ENCODE results near the gene BTBD7.

BTBD7 gene

DNA sequence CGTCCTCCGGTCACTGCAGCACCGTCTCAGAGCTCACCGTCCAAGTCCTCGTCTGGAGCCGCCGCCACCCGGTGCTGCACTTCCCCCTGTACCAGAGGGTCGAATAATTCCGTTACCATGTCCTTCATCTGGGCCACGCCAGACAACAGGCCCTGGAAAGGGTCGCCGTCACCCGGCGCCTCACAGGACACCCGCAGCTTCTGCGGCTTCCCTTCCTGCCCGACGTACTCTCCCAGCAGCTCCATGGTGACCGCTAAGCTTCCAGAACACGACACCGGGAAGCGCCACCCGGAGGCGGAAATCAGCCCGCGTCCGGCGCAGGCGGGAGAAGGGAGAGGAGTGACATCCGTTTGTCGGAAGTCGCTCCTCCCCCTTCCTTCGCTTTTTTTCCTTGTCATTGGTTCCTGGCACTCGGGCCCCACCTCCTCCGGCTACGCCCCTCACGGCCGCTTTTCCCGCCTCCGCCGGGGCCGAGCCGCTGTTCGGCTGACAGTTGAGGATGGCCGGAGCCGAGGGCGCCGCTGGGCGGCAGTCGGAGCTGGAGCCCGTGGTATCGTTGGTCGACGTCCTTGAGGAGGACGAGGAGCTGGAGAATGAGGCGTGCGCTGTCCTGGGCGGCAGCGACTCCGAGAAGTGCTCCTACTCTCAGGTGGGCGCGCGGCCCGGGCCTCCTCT, 125.9 kb downstream of the BTBD7 start, which contains the start of the genes GON7 and UBR7:
GON7 (minus strand) TSS at position 273 of the 675 bp plus-strand sequence; CDS start at position 245, 28 bp downstream.
UBR7 (plus strand) TSS at position 464 of the 675 bp plus-strand sequence; CDS start at position 500, 36 bp downstream.
- peak within 1 kb of the TSS; percentile 75 for H3K27ac ChIP-seq (ENCODE audit: insufficient read depth, low read length, poor library complexity, severe bottlenecking)
- peaks cover 17% of the 10 kb centered on the region for H3K4me1 ChIP-seq (ENCODE audit: control insufficient read depth, insufficient read depth, low read length, poor library complexity, severe bottlenecking)
- peak; percentile 77 to 86 (median 83) for DNase-seq
- H3K9me3 ChIP-seq (ENCODE audit: control insufficient read depth, low read length) = no peaks in the 10 kb centered on the region
- peak within 1 kb of the TSS; percentile 89 for H3K4me3 ChIP-seq (ENCODE audit: insufficient read depth, low read depth, low read length, poor library complexity, severe bottlenecking)
- no peaks in the 10 kb centered on the region for H3K27me3 ChIP-seq (replicated peaks; ENCODE audit: control insufficient read depth, insufficient read depth, low read length, poor library complexity, severe bottlenecking)
- peaks cover under 1% of the 10 kb centered on the region for H3K36me3 ChIP-seq (ENCODE audit: control insufficient read depth, insufficient read depth, low read length)

DNA sequence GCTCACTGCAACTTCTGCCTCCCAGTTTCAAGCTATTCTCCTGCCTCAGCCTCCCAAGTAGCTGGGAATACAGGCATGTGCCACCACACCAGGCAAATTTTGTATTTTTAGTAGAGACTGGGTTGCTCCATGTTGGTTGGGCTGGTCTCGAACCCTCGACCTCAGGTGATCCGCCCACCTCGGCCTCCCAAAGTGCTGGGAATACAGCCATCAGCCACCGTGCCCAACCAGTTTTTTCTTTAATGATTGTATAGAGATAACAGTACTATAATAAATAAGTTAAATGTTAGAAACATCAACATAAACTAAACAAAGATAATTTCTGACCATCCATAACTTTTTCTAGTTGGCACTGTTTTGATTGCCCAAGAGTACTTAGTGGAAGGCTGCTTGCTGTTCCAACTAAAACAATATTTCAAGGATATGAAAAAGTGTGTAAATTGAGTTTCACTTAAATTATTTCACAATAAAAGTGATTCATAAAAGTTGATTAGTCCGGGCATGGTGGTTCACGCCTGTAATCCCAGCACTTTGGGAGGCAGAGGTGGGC, 131.6 kb downstream of the BTBD7 start:
- DNase-seq = no peak
- Histone ChIP-seq H3K9me3 (ENCODE audit: control insufficient read depth, low read length) (no peaks in the 10 kb centered on the region), H3K27ac (ENCODE audit: insufficient read depth, low read length, poor library complexity, severe bottlenecking) (no peak overlapping the region), H3K36me3 (ENCODE audit: control insufficient read depth, insufficient read depth, low read length) (no peaks in the 10 kb centered on the region), H3K4me1 (ENCODE audit: control insufficient read depth, insufficient read depth, low read length, poor library complexity, severe bottlenecking) (peaks cover 9% of the 10 kb centered on the region), H3K4me3 (ENCODE audit: insufficient read depth, low read depth, low read length, poor library complexity, severe bottlenecking) (no peak overlapping the region), H3K27me3 (replicated peaks; ENCODE audit: control insufficient read depth, insufficient read depth, low read length, poor library complexity, severe bottlenecking) (no peaks in the 10 kb centered on the region)

DNA sequence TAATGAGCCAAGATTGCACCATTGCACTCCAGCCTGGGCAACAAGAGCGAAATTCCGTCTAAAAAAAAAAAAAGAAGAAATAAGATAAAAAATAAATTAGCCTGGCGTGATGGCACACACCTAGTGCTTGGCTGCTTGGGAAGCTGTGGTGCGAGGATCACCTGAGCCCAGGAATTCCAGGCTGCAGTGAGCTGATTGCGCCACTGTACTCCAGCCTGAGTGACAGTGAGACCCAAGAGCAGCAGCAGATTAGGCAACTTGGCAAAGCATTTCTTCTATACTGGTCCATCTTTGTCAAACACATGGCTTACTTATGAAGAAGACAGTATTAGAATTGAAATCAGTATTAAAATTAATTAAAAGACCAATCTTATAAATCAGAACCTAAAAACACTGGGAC, 132.3 kb downstream of the BTBD7 start:
- Histone ChIP-seq H3K27ac (ENCODE audit: insufficient read depth, low read length, poor library complexity, severe bottlenecking) (no peak overlapping the region), H3K27me3 (replicated peaks; ENCODE audit: control insufficient read depth, insufficient read depth, low read length, poor library complexity, severe bottlenecking) (no peaks in the 10 kb centered on the region), H3K9me3 (ENCODE audit: control insufficient read depth, low read length) (no peaks in the 10 kb centered on the region), H3K4me1 (ENCODE audit: control insufficient read depth, insufficient read depth, low read length, poor library complexity, severe bottlenecking) (peaks cover 2% of the 10 kb centered on the region), H3K36me3 (ENCODE audit: control insufficient read depth, insufficient read depth, low read length) (no peaks in the 10 kb centered on the region), H3K4me3 (ENCODE audit: insufficient read depth, low read depth, low read length, poor library complexity, severe bottlenecking) (no peak overlapping the region)
- DNase-seq = no peak

DNA sequence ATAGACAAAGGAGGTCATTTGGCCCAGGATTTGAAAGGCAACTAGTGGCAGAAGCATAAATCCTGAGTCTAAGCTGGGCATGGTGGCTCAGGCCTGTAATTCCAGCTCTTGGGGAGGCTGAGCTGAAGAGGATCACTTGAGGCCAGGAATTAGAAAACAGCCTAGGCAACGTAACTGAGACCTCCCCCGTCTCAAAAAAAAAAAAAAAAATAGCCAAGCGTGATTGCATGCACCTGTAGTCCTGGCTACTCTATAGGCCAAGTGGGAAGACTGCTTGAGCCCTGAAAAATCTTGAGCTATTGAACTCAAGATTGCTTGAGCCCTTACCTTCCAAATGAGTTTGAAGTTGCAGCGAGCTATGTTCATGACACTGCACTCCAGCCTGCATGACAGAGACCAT, 133.8 kb downstream of the BTBD7 start:
- Histone ChIP-seq H3K36me3 (ENCODE audit: control insufficient read depth, insufficient read depth, low read length) (no peaks in the 10 kb centered on the region), H3K9me3 (ENCODE audit: control insufficient read depth, low read length) (no peaks in the 10 kb centered on the region), H3K27ac (ENCODE audit: insufficient read depth, low read length, poor library complexity, severe bottlenecking) (no peak overlapping the region), H3K4me1 (ENCODE audit: control insufficient read depth, insufficient read depth, low read length, poor library complexity, severe bottlenecking) (no peaks in the 10 kb centered on the region), H3K27me3 (replicated peaks; ENCODE audit: control insufficient read depth, insufficient read depth, low read length, poor library complexity, severe bottlenecking) (no peaks in the 10 kb centered on the region), H3K4me3 (ENCODE audit: insufficient read depth, low read depth, low read length, poor library complexity, severe bottlenecking) (no peak overlapping the region)
- no peak for DNase-seq

DNA sequence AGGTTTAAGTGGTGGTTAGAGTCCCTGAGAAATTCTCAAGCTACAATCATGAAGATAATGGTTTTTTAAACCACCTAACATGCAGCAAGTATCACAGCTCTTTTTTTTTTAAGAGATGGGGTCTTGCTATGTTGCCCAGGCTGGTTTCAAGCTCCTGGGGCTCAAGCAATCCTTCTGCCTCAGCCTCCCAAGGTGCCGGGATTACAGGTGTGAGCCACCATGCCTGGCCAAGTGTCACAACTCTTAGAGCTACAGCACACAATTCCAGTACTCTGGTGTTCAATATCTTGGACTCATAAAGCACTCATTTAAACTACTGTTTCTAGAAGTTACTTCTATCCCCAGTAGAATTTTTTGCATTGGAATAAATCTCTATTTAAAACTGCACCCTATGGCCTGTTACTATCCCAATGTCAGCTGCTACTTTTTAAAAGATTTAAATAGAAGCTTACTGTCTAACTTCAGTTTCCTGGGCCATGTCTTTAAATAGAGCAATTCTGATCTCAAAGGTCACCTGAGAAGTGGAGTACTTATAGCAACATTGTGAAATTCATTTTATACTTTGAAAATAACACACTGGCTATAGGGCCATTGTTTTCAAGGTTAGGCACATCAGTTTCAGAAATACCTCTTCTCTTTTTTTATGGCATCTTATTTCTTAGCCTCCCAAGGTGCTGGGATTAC, 137.4 kb downstream of the BTBD7 start:
- no peaks in the 10 kb centered on the region for H3K27me3 ChIP-seq (replicated peaks; ENCODE audit: control insufficient read depth, insufficient read depth, low read length, poor library complexity, severe bottlenecking)
- H3K36me3 ChIP-seq (ENCODE audit: control insufficient read depth, insufficient read depth, low read length) = no peaks in the 10 kb centered on the region
- H3K27ac ChIP-seq (ENCODE audit: insufficient read depth, low read length, poor library complexity, severe bottlenecking) = no peak overlapping the region

More for the DNA sequence above, 137.4 kb downstream of the BTBD7 start:
- Histone ChIP-seq H3K4me1 (ENCODE audit: control insufficient read depth, insufficient read depth, low read length, poor library complexity, severe bottlenecking) (no peaks in the 10 kb centered on the region), H3K9me3 (ENCODE audit: control insufficient read depth, low read length) (no peaks in the 10 kb centered on the region), H3K4me3 (ENCODE audit: insufficient read depth, low read depth, low read length, poor library complexity, severe bottlenecking) (no peak overlapping the region)
- no peak for DNase-seq

All from effector memory CD4-positive, alpha-beta T cell (primary cell).